Activated CD8-positive, alpha-beta memory T cell treated with anti-CD3 and anti-CD28 coated beads for 24 hours (primary cell): ENCODE data around the gene CEP112.

Experiments used
- DNase-seq: peaks from one replicate; pipeline ENCODE4 v3.0.0-alpha.2; 2020

The CEP112 gene

DNA sequence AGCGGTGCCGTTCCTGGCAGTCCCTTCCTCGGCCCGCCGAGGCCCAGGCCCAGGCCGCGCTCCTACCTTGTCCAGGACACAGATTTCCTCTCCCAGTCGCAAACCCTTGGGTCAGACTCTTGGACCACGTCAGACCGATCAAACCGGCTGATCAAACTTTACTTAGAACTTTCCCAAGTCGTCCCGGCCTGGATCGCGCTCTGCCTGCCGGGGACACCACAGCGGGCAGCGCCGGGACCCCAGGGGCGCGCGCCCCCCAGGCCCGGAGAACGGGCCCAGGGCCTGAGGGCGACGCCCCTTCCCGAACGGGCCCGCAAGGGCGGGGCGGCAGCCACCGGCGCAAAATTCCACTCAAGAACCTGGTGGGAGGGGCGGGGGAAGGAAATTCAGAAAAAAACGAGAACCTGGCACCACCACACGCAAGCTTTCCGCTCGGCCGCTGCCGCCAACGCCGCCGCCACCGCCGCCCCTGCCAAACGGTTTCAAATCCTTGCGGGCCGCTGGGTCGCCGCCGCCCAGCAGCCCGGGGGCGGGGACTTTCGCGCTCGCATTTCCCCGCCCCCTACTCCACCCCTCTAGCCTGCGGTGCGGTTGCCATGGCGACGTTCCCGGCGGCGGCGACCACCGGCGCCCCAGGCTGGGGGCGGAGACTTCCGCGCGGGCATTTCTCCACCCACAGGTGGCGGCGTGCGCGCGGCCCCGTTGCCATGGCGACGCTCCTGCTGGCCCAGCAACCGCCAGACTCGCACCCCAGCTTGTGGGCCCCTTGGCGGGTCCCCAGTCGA, at the start of gene CEP112:
TSS of gene CEP112 (minus strand) at position 541 of the 785 bp plus-strand sequence.
- DNase-seq: peak; percentile 93

DNA sequence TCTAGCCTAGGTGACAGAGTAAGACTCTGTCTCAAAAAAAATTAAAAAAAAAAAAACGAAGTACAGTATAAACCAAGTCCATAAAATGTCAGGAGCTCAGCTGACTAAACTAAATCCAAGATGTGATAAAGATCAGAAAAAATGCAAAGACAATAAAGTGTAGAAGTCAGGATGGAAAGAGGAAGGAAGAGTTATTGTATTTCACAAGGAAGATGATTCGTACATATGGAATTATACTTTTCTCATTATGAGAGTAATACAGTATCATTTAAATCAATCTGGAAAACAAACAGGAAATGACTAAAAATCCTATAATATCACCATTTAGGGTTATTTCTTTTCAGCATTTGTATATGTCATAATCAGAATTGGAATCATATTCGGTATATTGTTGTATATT, 48.7 kb upstream of the CEP112 start:
- DNase-seq: no peak

GRCh38 chr17:66240013-66240412, 48.1 kb upstream of the CEP112 start:
- DNase-seq: no peak

DNA sequence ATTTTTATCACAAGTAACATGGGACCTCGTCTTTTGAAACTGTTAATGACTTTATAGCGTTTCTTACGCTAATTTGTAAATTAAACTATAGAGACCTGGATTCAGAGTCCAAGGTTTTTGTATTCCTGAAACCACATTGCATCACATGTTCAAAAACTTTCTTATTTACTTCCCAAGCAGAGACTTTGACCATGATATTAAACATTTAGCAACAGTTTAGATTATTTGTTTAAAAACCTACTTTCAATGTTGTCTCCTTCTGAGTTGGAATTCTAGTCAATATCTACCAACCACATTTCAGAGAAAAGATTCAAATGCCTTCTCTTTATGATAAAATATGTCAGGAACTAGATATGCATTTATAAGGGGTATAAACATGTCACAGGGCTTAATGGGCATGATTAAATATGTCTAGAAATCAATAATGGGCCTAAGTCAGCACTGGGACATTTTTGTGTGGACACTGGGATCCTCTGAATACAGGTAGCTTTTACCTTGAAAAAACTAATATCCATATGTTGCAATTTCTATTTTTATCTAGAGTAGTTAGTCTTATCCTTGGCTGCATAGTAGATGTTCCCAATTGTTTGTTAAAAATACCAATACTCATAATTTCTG, 43.6 kb upstream of the CEP112 start:
- DNase-seq: no peak

DNA sequence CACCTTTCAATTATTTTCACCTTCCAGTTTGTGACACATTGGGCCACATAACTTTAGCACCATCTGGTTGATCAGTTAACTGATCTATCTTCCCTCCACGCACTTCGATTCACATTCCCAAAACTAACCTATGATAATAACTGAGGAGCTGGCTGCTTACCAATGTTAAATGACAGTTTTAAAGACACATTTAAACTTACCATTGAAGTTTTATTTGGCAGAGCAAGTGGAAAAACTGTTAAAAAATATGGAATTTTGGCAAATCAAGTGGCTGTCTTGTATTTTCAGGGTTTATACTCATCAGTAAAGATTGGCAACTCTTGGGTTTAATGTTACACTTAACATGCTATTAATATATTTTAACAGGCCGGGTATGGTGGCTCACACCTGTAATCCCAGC, 42.7 kb upstream of the CEP112 start:
- no peak for DNase-seq

DNA sequence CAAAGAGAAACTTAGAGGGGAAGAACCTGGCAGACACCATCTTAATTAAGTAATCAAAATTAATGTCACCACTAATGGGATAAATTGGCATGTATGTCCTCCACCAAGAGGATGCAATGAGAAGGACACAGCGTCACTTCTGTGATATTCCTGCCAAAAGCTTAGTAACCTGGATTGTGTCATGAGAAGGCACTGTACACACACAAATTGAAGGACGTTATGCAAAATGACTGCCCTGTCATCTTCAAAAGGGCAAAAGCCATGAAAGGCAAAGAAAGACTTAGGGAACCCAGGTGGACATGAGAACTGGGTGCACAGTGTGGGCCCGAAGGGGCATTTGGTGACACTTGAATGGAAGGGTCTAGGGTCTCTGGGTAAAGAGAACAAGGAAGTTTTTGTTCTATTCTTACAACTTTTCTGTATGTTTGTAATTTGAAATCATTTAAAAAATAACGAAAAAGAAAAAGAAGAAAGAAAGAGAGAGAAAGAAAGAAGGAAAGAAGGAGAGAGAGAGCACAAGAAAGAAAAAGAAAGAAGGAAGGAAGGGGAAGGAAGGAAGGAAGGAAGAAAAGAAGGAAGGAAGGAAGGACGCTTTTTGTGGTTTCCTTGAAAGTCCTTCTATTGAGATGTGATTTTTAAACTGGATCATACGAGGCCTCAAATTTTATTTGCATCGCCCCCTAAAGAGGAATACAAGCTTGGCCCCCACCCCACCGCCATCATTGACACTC, 41.3 kb upstream of the CEP112 start:
- DNase-seq: no peak

DNA sequence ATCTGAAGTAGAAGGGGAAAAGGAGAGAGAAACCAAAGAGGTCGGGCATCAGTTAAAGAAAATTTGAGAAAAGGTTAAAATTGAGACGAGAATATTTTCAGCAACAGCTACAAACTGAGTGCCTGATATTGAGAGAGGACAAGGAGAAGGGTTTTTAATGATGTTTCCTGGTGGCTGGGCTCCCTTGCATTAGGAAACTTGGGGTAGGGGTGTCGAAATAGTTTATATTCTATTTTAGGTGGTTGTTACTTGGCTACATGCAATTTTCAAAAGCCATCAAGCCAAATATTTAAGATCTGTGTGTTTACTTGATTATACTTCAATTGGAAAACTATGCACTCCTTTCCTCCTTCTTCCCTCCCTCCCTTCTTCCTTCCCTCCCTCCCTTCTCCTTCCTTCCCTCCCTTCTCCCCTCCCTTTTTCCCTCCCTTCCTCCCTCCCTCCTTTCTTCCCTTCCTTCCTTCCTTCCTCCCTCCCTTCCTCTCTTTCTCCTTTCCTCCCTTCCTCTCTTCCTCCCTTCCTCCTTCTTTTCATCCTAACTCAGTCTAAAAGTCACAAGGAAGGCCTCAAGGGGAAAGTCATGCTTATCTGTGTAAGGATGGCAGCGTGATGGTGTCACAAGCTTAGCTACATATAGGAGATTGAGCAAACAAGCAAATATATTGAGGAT, 39.1 kb upstream of the CEP112 start:
- DNase-seq: no peak

DNA sequence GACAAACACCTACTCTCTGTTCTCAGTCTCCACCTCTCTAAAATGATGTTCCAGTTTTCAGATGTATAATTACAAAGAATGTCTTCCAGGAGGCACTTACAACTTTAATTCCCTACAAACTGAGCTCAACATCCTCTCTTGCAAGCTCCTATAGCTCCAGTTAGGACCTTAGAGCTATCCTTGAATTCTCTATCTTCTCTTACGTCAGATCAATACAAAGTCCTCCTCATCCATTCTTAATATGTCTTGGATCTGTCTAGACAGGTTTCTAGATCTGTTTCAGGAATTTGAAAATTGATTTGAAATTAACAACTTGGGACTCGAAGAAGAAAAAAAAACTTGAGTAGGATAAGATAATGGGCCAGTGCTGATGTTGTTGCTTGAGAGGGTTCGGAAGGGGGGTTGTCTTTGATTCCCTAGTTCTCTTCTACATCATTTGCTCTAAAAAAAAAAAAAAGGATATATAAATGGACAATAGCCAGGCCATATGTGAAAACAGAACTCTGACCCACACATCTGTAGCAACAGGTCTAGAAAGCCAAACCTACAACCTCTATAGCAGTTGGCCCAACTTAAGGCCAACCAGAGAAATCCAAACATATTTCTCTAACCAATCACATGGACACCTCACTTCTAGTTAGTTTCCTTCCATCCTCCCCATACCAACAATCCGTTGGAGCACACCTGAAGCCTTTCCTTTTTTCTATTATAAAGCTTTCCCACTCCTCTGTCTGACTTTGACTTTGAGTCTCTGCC, 38.0 kb upstream of the CEP112 start:
- DNase-seq: no peak

- no peak for DNase-seq
These were observed 37.2 kb upstream of the CEP112 start, which contains the start of gene APOH for GRCh38 chr17:66228887-66229782. Gene APOH, minus strand, starts transcription at chr17:66229415. Its CDS starts 36 bp downstream, at chr17:66229379.

DNA sequence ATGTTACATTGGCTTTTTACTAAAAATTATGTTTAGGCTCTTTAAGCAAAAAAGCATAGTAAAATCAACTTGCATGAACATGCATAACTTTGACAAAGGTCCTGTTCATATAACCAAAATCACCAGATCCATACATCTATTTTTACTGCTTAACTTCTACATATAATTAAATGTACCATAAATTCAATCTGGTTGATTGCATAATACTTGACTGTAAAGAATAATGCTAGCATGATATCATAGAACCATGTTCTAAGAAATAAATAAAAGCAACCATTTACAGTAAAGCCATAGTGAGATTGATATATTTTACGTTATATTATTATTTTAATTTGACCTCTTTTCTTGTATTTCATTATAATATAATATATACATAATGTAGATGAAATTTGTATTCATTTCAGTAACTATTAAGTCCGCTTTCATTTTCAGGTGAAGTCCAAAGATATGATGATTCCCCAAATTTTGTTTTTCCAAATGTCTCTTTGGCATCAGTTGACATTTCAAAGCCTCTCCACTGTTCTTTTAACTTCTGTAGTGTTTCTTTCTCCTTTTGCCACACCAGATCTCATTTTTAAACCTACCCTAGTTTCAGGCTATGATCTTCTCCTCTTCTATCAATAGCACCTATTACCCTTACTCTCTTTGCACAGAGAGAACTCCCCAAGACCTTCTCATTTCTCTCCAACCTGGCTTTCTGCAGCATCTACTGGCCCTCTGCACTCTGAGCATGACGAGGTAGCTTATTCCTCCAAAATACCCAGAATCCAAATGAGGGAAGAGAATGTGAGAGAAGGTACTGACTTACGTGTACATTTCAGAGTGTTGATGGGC, 35.5 kb upstream of the CEP112 start:
- DNase-seq: no peak

DNA sequence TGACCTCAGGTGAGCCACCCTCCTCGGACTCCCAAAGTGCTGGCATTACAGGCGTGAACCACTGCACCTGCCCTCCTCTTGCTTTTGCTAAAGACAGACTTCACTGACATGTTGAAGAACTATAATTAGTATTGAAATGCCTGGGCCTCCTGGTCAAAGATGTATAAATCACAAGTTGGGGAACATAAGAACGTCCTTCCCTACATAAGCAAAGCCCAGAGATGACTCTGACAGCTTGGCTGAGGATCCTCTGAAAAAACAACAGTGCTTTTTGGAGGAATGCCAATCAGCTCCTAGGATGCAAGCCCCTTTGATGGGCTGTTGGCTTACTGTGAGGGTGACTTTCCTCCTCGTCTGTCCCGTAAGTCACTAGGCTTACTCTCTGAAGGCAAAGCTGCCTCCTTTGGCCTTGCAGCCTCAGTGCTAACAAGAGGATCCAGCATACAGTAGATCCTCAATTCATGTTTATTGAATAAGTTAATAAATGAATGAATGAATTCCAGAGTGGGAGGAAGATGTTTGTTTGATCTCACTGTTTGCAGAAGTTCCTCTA, 30.9 kb upstream of the CEP112 start:
- DNase-seq: no peak

DNA sequence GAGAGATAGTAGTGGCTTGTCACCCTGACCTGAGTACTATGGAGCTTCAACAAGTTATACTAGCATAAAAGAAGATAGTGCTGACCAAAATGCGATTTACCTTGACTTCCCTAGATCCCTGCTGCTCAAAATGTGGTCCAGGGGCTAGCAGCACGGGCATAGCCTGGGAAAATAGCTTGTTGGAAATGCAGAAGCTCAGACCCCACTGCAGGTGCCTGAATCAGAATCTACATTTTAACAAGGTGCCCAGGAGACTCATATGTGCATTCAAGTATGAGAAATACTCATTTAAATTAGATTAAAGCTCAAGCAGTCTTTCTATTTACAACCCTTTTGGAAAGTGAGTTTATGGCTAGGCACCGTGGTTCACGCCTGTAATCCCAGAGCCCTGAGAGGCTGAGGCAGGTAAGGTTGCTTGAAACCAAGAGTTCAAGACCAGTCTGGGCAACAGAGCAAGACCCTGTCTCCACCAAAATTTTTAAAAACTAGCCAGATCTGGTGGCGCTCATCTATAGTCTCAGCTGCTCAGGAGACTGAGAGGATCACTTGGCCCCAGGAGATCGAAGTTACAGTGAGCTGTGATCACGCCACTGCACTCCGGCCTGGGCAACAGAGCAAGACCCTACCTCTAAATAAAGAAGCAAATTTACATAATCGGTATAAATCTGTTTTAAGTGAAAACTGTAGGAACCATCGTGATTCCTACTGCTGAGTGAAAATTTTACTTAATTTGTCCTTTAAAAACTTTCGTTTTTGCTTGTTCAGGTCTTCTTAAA, 30.0 kb upstream of the CEP112 start:
- no peak for DNase-seq

DNA sequence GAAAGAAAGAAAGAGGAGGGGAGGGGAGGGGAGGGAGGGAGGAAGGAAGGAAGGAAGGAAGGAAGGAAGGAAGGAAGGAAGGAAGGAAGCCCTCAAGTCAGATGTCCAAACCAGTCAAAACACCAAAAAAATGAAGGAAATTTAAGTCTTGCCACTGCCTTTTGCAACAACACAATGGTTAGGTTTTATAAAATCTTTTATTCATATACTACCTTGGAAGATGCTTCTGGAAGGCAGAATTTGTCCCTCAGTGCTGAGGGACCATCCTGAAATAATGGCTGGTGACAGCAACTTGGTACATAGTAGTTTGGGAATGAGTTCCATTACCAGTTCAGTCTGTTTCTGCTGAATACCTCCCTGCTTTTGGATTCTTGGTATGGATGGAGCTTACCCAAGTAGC, 29.4 kb upstream of the CEP112 start:
- no peak for DNase-seq

GRCh38 chr17:66220079-66220835, 28.3 kb upstream of the CEP112 start:
- no peak for DNase-seq

DNA sequence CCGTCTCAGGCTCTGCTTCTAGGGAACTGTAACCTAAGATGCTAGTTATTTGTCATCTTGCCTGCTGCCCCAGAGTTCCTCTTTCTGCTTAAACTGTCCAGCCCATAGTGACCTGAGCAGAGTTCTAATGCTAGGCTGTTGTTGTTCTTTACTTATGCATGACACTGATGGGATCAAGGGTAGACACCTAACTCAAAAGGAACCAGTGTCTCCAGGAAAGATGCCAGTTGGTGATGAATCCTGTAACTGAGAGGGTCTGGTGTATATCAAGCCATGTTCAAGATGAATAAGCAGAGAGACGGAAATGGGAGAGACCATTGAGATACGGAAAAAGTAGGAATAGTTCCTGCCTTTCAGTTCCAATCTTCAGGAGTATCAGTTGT, 23.6 kb upstream of the CEP112 start:
- no peak for DNase-seq

- DNase-seq: no peak
These were observed 23.1 kb upstream of the CEP112 start for GRCh38 chr17:66214884-66215528.

- no peak for DNase-seq
These were observed 19.3 kb upstream of the CEP112 start for GRCh38 chr17:66211047-66211810.
